SK-N-MC (cell line): ENCODE measurements around the gene ABR.

Source experiments
- DNase-seq: peaks from one replicate; pipeline ENCODE4 v3.0.0-alpha.2; 2011; ENCODE audit warnings: low read depth, low spot score
- H3K27ac ChIP-seq: fragments of 200-600 bp; sonication (generic); 2 replicates; pipeline ENCODE4 v1.5.1; 2016; ENCODE audit warnings: mixed run types
- H3K36me3 ChIP-seq: fragments of 200-600 bp; sonication (generic); 2 replicates; pipeline ENCODE4 v1.6.1; 2017; ENCODE audit warnings: antibody characterized with exemption, low read length, mixed read lengths; ENCODE audit not compliant: insufficient read depth
- H3K4me3 ChIP-seq: fragments of 200-600 bp; sonication (generic); 2 replicates; pipeline ENCODE4 v1.5.1; 2016
- H3K9ac ChIP-seq: fragments of 200-600 bp; sonication (generic); 2 replicates; pipeline ENCODE4 v1.8.0; 2017; ENCODE audit warnings: mixed run types, mixed read lengths; ENCODE audit not compliant: insufficient read length
- H3K9me3 ChIP-seq: fragments of 200-600 bp; sonication (generic); 2 replicates; pipeline ENCODE4 v1.6.1; 2017; ENCODE audit warnings: low read depth, mild to moderate bottlenecking, antibody characterized with exemption, low read length, moderate library complexity, mixed read lengths
- EZH2 ChIP-seq: fragments of 200-600 bp; sonication (generic); IDR thresholded peaks from one replicate; pipeline ENCODE4 v1.6.1; 2017; ENCODE audit warnings: antibody characterized with exemption
- FOXP2 ChIP-seq: optimal IDR thresholded peaks from 2 replicates; pipeline ENCODE3; 2011; ENCODE audit warnings: mild to moderate bottlenecking, moderate library complexity; ENCODE audit not compliant: insufficient read depth; ENCODE audit errors: extremely low read length, control extremely low read depth
- POLR2AphosphoS5 ChIP-seq: IDR thresholded peaks from 2 replicates; pipeline ENCODE4 v1.6.1; 2012; ENCODE audit warnings: mild to moderate bottlenecking, low read depth, low read length, borderline replicate concordance

ABR gene

GRCh38 chr17:1120596-1121441 is 59.0 kb downstream of the ABR start:
- DNase-seq, result no peak
- H3K4me3 ChIP-seq, result no peak overlapping the region
- no peak overlapping the region for H3K9ac ChIP-seq
- TF ChIP-seq POLR2AphosphoS5 (no peak), EZH2 (no peak), FOXP2 (no peak)
- H3K27ac ChIP-seq, result no peak overlapping the region
- no peaks in the 10 kb centered on the region for H3K9me3 ChIP-seq
- H3K36me3 ChIP-seq, result no peaks in the 10 kb centered on the region; the same call in 1 of the 2 replicates

- no peaks in the 10 kb centered on the region for H3K9me3 ChIP-seq
- no peak overlapping the region for H3K9ac ChIP-seq
- H3K36me3 ChIP-seq, result no peaks in the 10 kb centered on the region; the same call in 1 of the 2 replicates
- no peak overlapping the region for H3K27ac ChIP-seq
- TF ChIP-seq EZH2, result no peak
- TF ChIP-seq FOXP2, result no peak
- TF ChIP-seq POLR2AphosphoS5, result no peak
- H3K4me3 ChIP-seq, result no peak overlapping the region
- DNase-seq, result no peak
Measured at GRCh38 chr17:1119924-1120323, 59.9 kb downstream of the ABR start.

- H3K4me3 ChIP-seq, result no peak overlapping the region
- H3K9me3 ChIP-seq, result no peaks in the 10 kb centered on the region
- DNase-seq, result no peak
- H3K9ac ChIP-seq, result no peak overlapping the region
- TF ChIP-seq FOXP2, result no peak
- TF ChIP-seq POLR2AphosphoS5, result no peak
- TF ChIP-seq EZH2, result no peak
- no peaks in the 10 kb centered on the region; the same call in 1 of the 2 replicates for H3K36me3 ChIP-seq
- no peak overlapping the region for H3K27ac ChIP-seq
Measured at GRCh38 chr17:1116602-1117001, 63.2 kb downstream of the ABR start.

GRCh38 chr17:1112875-1113274 is 66.9 kb downstream of the ABR start:
- Histone ChIP-seq H3K9me3 (no peaks in the 10 kb centered on the region), H3K36me3 (no peaks in the 10 kb centered on the region), H3K9ac (no peak overlapping the region), H3K4me3 (no peak overlapping the region), H3K27ac (no peak overlapping the region)
- TF ChIP-seq FOXP2 (no peak), POLR2AphosphoS5 (no peak), EZH2 (no peak)
- DNase-seq, result no peak

- DNase-seq, result no peak
- Histone ChIP-seq H3K4me3 (no peak overlapping the region), H3K36me3 (no peaks in the 10 kb centered on the region), H3K9me3 (no peaks in the 10 kb centered on the region), H3K27ac (0 out of 2 replicates have a peak overlapping the region, but pooled peaks have one; percentile 0), H3K9ac (no peak overlapping the region)
- TF ChIP-seq POLR2AphosphoS5, result no peak
- TF ChIP-seq EZH2, result no peak
- TF ChIP-seq FOXP2, result no peak
Measured at GRCh38 chr17:1111599-1112443, 68.0 kb downstream of the ABR start.

- no peak for DNase-seq
- Histone ChIP-seq H3K4me3 (no peak overlapping the region), H3K36me3 (no peaks in the 10 kb centered on the region), H3K9ac (no peak overlapping the region), H3K27ac (0 out of 2 replicates have a peak overlapping the region, but pooled peaks have one; percentile 0), H3K9me3 (no peaks in the 10 kb centered on the region)
- TF ChIP-seq FOXP2, result no peak
- TF ChIP-seq POLR2AphosphoS5, result no peak
- TF ChIP-seq EZH2, result no peak
Measured at GRCh38 chr17:1110862-1111598, 68.8 kb downstream of the ABR start.

- H3K4me3 ChIP-seq, result no peak overlapping the region
- no peak overlapping the region for H3K9ac ChIP-seq
- DNase-seq, result no peak
- no peak for TF ChIP-seq POLR2AphosphoS5
- no peak for TF ChIP-seq EZH2
- TF ChIP-seq FOXP2, result no peak
- H3K36me3 ChIP-seq, result no peaks in the 10 kb centered on the region
- H3K9me3 ChIP-seq, result no peaks in the 10 kb centered on the region
- H3K27ac ChIP-seq, result 0 out of 2 replicates have a peak overlapping the region, but pooled peaks have one; percentile 0
Measured at GRCh38 chr17:1110541-1110861, 69.3 kb downstream of the ABR start.
